Measurements from ENCODE around the gene SPPL2A.
"Not testable (repeated sequence)": the region's sequence is repeated elsewhere in the genome, so short reads cannot be mapped to it uniquely, and the experiment has no call there.

SPPL2A gene

GRCh38 chr15:50707878-50708427 is 57.6 kb downstream of the SPPL2A start:
- Histone ChIP-seq H3K27me3 (ENCODE audit: control insufficient read depth, insufficient read depth, low read length) (no peaks in the 10 kb centered on the region), H3K9me3 (ENCODE audit: control insufficient read depth, low read length) (no peaks in the 10 kb centered on the region), H3K36me3 (ENCODE audit: control insufficient read depth, insufficient read depth, low read length) (no peaks in the 10 kb centered on the region), H3K9ac (ENCODE audit: low read length) (no peak overlapping the region), H3K4me3 (ENCODE audit: low read length) (no peak overlapping the region), H3K4me1 (ENCODE audit: control insufficient read depth, insufficient read depth, low read length) (peaks cover 10% of the 10 kb centered on the region)

GRCh38 chr15:50702762-50703334 is 62.7 kb downstream of the SPPL2A start:
- H3K4me1 ChIP-seq (ENCODE audit: control insufficient read depth, insufficient read depth, low read length) = no peaks in the 10 kb centered on the region
- H3K36me3 ChIP-seq (ENCODE audit: control insufficient read depth, insufficient read depth, low read length) = no peaks in the 10 kb centered on the region
- no peak overlapping the region for H3K9ac ChIP-seq (ENCODE audit: low read length)
- H3K9me3 ChIP-seq (ENCODE audit: control insufficient read depth, low read length) = no peaks in the 10 kb centered on the region
- no peaks in the 10 kb centered on the region for H3K27me3 ChIP-seq (ENCODE audit: control insufficient read depth, insufficient read depth, low read length)
- H3K4me3 ChIP-seq (ENCODE audit: low read length) = no peak overlapping the region

GRCh38 chr15:50698101-50698500 is 67.4 kb downstream of the SPPL2A start:
- Histone ChIP-seq H3K4me3 (ENCODE audit: low read length) (no peak overlapping the region), H3K27me3 (ENCODE audit: control insufficient read depth, insufficient read depth, low read length) (no peaks in the 10 kb centered on the region), H3K9me3 (ENCODE audit: control insufficient read depth, low read length) (no peaks in the 10 kb centered on the region), H3K36me3 (ENCODE audit: control insufficient read depth, insufficient read depth, low read length) (no peaks in the 10 kb centered on the region), H3K4me1 (ENCODE audit: control insufficient read depth, insufficient read depth, low read length) (no peaks in the 10 kb centered on the region), H3K9ac (ENCODE audit: low read length) (no peak overlapping the region)

GRCh38 chr15:50697109-50697797 is 68.3 kb downstream of the SPPL2A start:
- no peak overlapping the region for H3K9ac ChIP-seq (ENCODE audit: low read length)
- H3K36me3 ChIP-seq (ENCODE audit: control insufficient read depth, insufficient read depth, low read length) = no peaks in the 10 kb centered on the region
- H3K4me3 ChIP-seq (ENCODE audit: low read length) = no peak overlapping the region
- no peaks in the 10 kb centered on the region for H3K9me3 ChIP-seq (ENCODE audit: control insufficient read depth, low read length)
- H3K27me3 ChIP-seq (ENCODE audit: control insufficient read depth, insufficient read depth, low read length) = no peaks in the 10 kb centered on the region
- no peaks in the 10 kb centered on the region for H3K4me1 ChIP-seq (ENCODE audit: control insufficient read depth, insufficient read depth, low read length)

GRCh38 chr15:50694634-50695165 is 70.8 kb downstream of the SPPL2A start:
- H3K27me3 ChIP-seq (ENCODE audit: control insufficient read depth, insufficient read depth, low read length); H3K9ac ChIP-seq (ENCODE audit: low read length); H3K36me3 ChIP-seq (ENCODE audit: control insufficient read depth, insufficient read depth, low read length); H3K4me3 ChIP-seq (ENCODE audit: low read length); H3K9me3 ChIP-seq (ENCODE audit: control insufficient read depth, low read length); H3K4me1 ChIP-seq (ENCODE audit: control insufficient read depth, insufficient read depth, low read length): not testable (repeated sequence)

GRCh38 chr15:50687302-50687902 is 78.1 kb downstream of the SPPL2A start:
- H3K9ac ChIP-seq (ENCODE audit: low read length) = peak overlapping the region; percentile 98
- H3K4me1 ChIP-seq (ENCODE audit: control insufficient read depth, insufficient read depth, low read length) = peaks cover 7% of the 10 kb centered on the region
- H3K27me3 ChIP-seq (ENCODE audit: control insufficient read depth, insufficient read depth, low read length) = no peaks in the 10 kb centered on the region
- no peaks in the 10 kb centered on the region for H3K36me3 ChIP-seq (ENCODE audit: control insufficient read depth, insufficient read depth, low read length)
- H3K9me3 ChIP-seq (ENCODE audit: control insufficient read depth, low read length) = no peaks in the 10 kb centered on the region
- peak overlapping the region; percentile 98 for H3K4me3 ChIP-seq (ENCODE audit: low read length)

- Histone ChIP-seq H3K9ac (ENCODE audit: low read length) (peak within 1 kb of the TSS; percentile 98), H3K36me3 (ENCODE audit: control insufficient read depth, insufficient read depth, low read length) (no peaks in the 10 kb centered on the region), H3K27me3 (ENCODE audit: control insufficient read depth, insufficient read depth, low read length) (no peaks in the 10 kb centered on the region), H3K9me3 (ENCODE audit: control insufficient read depth, low read length) (no peaks in the 10 kb centered on the region), H3K4me1 (ENCODE audit: control insufficient read depth, insufficient read depth, low read length) (peaks cover 7% of the 10 kb centered on the region), H3K4me3 (ENCODE audit: low read length) (peak within 1 kb of the TSS; percentile 98)
Observed at GRCh38 chr15:50686469-50687301, 78.8 kb downstream of the SPPL2A start, which contains the start of gene TRPM7. Gene TRPM7, minus strand, starts transcription at chr15:50686797. Its CDS starts 264 bp downstream, at chr15:50686533.

GRCh38 chr15:50685976-50686468 is 79.5 kb downstream of the SPPL2A start:
- H3K9me3 ChIP-seq (ENCODE audit: control insufficient read depth, low read length) = no peaks in the 10 kb centered on the region
- no peaks in the 10 kb centered on the region for H3K27me3 ChIP-seq (ENCODE audit: control insufficient read depth, insufficient read depth, low read length)
- no peaks in the 10 kb centered on the region for H3K36me3 ChIP-seq (ENCODE audit: control insufficient read depth, insufficient read depth, low read length)
- peak overlapping the region; percentile 98 for H3K4me3 ChIP-seq (ENCODE audit: low read length)
- peak overlapping the region; percentile 98 for H3K9ac ChIP-seq (ENCODE audit: low read length)
- H3K4me1 ChIP-seq (ENCODE audit: control insufficient read depth, insufficient read depth, low read length) = peaks cover 7% of the 10 kb centered on the region

GRCh38 chr15:50685191-50685975 is 80.1 kb downstream of the SPPL2A start:
- no peaks in the 10 kb centered on the region for H3K27me3 ChIP-seq (ENCODE audit: control insufficient read depth, insufficient read depth, low read length)
- no peaks in the 10 kb centered on the region for H3K36me3 ChIP-seq (ENCODE audit: control insufficient read depth, insufficient read depth, low read length)
- H3K9ac ChIP-seq (ENCODE audit: low read length) = peak overlapping the region; percentile 98
- H3K4me1 ChIP-seq (ENCODE audit: control insufficient read depth, insufficient read depth, low read length) = peaks cover 7% of the 10 kb centered on the region
- no peaks in the 10 kb centered on the region for H3K9me3 ChIP-seq (ENCODE audit: control insufficient read depth, low read length)
- peak overlapping the region; percentile 98 for H3K4me3 ChIP-seq (ENCODE audit: low read length)

- H3K9me3 ChIP-seq (ENCODE audit: control insufficient read depth, low read length) = no peaks in the 10 kb centered on the region
- no peaks in the 10 kb centered on the region for H3K4me1 ChIP-seq (ENCODE audit: control insufficient read depth, insufficient read depth, low read length)
- H3K27me3 ChIP-seq (ENCODE audit: control insufficient read depth, insufficient read depth, low read length) = no peaks in the 10 kb centered on the region
- H3K9ac ChIP-seq (ENCODE audit: low read length) = no peak overlapping the region
- no peak overlapping the region for H3K4me3 ChIP-seq (ENCODE audit: low read length)
- no peaks in the 10 kb centered on the region for H3K36me3 ChIP-seq (ENCODE audit: control insufficient read depth, insufficient read depth, low read length)
Observed at GRCh38 chr15:50681467-50681866, 84.0 kb downstream of the SPPL2A start.
